Loucy (cell line): Measurements from ENCODE around the gene LCN15.

Source experiments
- EZH2phosphoT487 ChIP-seq: fragments of 200-600 bp; IDR thresholded peaks from 2 replicates; pipeline ENCODE4 v1.6.1; 2018; ENCODE audit warnings: antibody characterized with exemption, mild to moderate bottlenecking, moderate library complexity, borderline replicate concordance
- TF ChIP-seq, protein P1 (sequence below): fragments of 200-600 bp; sonication (generic); conservative IDR thresholded peaks from 2 replicates; pipeline ENCODE4 v1.5.1; 2014; ENCODE audit warnings: mild to moderate bottlenecking, antibody characterized with exemption, low read length

DNA sequence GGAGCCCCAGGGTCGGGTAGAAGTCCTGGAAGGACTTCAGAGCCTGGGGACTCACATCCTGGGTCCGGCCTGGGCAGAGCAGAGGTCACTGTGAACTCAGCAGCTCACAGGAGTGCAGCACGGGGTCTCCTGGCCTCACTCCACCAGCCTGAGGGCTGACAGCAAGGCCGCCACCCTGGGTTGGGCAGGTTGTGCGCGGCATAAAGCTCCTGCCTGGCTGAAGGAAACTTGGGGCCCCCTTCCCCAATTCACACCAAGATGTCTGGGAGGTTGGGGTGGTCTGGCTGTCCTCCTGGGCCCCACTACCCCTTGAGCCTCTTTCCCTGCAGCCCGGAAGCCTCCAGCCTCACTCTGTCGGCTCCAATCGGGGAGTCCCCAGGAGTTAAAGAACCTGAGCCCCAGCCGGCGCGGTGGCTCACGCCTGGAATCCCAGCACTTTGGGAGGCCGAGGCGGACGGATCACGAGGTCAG lies 2.1 kb downstream of the LCN15 start:
- TF ChIP-seq, protein P1, sequence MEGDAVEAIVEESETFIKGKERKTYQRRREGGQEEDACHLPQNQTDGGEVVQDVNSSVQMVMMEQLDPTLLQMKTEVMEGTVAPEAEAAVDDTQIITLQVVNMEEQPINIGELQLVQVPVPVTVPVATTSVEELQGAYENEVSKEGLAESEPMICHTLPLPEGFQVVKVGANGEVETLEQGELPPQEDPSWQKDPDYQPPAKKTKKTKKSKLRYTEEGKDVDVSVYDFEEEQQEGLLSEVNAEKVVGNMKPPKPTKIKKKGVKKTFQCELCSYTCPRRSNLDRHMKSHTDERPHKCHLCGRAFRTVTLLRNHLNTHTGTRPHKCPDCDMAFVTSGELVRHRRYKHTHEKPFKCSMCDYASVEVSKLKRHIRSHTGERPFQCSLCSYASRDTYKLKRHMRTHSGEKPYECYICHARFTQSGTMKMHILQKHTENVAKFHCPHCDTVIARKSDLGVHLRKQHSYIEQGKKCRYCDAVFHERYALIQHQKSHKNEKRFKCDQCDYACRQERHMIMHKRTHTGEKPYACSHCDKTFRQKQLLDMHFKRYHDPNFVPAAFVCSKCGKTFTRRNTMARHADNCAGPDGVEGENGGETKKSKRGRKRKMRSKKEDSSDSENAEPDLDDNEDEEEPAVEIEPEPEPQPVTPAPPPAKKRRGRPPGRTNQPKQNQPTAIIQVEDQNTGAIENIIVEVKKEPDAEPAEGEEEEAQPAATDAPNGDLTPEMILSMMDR = no peak
- no peak for TF ChIP-seq EZH2phosphoT487
